GM15510 (cell line): ENCODE data around the gene MSX1.

Experiments
- POLR2A ChIP-seq: IDR thresholded peaks from 3 replicates; pipeline ENCODE4 v1.6.1; 2011; ENCODE audit warnings: borderline replicate concordance; ENCODE audit not compliant: insufficient read length; ENCODE audit errors: extremely low read depth

MSX1 gene

GRCh38 chr4:4860600-4861389, 1.3 kb downstream of the MSX1 start:
- no peak for TF ChIP-seq POLR2A

DNA sequence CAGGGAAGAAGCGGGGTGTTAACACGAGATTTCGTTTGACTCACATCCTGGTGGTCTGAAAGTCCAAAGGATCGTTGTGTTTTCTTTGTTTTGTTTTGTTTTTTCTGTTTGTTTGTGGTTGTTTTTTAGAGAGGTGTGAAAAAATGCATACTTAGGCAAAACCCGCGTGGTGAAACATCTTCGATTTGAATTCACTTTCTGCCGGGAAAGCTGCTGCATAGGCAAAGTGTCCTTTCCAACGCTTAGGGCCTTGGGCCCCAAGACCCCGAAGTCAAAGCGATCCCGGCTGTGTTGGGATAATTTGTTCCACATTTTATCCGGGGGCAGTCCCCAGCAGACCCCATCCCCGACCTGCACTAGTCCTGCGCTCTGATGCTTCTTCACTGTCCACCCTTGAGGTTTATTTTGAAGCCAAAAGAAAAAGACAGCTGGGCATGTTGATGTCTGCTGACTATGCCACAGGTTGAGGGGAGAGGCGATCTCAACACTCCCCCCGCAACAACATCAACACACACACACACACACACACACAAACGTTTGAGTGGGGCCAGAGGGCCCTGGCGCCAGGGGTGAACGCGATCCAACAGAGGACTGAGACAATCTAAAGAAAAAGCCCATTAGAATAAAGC, 2.0 kb downstream of the MSX1 start:
- TF ChIP-seq POLR2A = no peak

DNA sequence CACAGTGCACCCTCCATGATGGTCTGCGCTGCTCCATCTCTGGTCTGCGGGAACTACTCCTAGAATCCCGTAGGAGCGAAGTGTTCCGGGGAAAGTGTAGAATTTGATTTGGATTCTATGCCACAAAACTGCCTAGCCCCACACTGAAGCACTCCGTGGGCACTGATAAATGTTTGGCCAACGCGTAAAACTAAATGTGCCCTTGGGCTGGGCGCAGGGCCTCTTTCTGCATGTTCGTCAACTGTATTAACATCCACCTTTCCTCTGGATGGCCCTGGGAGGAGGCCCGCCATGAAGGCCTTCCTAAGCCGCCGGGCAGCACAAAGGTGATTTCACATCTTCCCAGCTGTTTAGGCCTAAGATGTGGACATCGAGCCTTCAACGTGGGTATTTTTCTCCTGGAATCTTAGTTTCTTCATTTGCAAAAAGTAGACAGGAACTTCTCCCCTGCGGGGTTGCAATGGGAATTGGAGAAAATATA, 2.6 kb downstream of the MSX1 start:
- no peak for TF ChIP-seq POLR2A

DNA sequence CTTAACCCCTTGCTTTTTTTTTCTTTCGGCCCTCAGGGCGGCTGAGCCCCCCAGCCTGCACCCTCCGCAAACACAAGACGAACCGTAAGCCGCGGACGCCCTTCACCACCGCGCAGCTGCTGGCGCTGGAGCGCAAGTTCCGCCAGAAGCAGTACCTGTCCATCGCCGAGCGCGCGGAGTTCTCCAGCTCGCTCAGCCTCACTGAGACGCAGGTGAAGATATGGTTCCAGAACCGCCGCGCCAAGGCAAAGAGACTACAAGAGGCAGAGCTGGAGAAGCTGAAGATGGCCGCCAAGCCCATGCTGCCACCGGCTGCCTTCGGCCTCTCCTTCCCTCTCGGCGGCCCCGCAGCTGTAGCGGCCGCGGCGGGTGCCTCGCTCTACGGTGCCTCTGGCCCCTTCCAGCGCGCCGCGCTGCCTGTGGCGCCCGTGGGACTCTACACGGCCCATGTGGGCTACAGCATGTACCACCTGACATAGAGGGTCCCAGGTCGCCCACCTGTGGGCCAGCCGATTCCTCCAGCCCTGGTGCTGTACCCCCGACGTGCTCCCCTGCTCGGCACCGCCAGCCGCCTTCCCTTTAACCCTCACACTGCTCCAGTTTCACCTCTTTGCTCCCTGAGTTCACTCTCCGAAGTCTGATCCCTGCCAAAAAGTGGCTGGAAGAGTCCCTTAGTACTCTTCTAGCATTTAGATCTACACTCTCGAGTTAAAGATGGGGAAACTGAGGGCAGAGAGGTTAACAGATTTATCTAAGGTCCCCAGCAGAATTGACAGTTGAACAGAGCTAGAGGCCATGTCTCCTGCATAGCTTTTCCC, 3.4 kb downstream of the MSX1 start:
- TF ChIP-seq POLR2A = no peak

DNA sequence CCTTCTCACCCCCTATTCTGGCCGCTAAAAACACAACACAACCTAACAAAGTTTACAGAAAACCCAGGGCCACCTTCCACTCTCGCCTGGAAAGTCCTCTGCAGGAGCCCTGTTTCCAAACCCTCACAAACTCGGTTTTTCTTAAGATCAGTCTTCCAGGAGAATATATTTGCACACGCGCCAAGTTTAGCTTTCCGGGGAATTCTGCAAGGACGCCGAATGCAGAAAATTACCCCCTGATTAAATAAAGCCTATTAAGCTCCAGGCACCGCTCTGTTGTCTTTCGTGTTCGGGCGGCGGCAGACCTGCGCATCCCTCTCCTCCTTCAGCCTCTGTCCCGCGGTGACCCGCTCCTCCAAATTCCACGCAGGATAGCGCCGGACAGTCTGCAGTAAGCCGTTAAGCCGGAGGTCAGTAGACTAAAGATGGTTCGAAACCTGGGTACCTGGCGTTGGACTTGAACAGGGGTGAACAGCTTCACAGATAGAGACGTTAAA, 5.0 kb downstream of the MSX1 start:
- no peak for TF ChIP-seq POLR2A

DNA sequence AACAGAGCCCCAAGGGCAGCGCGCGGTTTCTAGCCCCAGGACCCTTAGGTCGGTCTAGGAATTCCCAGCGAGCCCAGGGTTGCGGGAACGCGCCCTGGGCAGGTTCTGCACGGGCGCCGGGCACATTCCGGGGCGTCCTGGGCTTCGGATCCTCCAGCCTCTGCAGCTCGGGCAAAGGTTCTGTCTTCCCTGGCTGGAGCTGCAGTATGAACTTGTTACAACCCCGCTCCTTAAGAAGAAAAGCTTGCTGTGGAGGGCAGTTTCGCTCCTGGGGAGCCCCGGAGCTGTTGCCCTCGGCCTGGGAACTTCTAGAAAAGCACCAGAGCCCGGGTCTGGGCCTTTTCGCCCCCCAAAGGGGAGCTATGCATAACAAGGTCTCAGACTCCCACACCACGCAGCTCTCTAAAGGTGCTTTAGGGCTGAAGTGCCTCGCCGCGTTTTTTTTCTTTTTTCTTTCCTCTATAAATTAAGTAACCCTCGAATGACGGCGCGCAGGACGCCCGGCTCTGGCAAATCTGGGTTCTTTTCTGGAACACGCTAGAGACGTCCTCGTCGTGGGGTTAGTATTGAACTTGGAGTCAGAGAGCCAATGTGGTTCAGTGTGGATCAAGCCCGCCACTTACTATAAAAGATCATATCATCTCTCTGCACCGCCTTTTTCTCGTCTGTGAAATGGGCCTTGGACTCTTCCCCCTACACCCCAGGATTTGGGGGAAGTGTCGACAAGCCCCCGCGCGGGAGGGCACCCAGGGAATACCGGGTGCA, 5.7 kb downstream of the MSX1 start:
- TF ChIP-seq POLR2A = no peak

- no peak for TF ChIP-seq POLR2A
Measured at GRCh38 chr4:4865705-4866123, 6.2 kb downstream of the MSX1 start.

DNA sequence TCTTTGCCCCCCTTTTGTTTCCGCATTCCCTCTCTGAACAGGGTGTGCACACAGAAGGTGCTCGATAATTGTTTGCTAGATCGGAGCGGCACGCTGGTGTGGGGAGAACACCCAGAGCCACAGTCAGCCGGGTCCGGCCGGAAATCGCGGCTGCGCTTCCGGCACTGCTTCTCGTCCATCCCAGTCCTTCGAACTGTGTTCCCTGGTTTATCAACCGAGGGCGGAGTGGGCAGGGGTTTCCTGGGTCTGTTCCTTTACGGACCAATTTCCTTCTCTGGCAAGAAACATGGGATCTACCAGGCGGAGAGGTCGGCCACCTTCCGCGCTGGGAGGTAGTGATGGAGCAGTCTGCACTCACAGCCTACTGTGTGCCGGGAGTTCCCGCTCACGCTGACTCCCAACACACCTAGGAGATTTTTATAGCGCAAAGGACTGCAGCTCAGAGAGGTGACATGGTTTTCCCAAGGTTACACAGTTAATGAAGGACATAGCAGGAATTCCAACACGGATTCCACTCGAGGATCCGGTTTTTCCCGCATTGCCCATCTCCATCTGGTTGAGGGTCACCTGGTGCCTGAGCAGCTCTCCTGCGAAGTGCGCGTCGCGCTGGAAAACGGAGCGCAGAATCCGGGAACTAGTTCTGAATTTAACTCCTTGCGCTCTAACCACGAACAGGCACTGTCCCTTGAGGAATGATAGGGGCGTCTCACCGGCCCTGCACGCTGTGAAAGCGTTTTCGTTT, 6.8 kb downstream of the MSX1 start:
- TF ChIP-seq POLR2A = no peak

- TF ChIP-seq POLR2A = no peak
Measured at GRCh38 chr4:4866866-4867374, 7.5 kb downstream of the MSX1 start.

DNA sequence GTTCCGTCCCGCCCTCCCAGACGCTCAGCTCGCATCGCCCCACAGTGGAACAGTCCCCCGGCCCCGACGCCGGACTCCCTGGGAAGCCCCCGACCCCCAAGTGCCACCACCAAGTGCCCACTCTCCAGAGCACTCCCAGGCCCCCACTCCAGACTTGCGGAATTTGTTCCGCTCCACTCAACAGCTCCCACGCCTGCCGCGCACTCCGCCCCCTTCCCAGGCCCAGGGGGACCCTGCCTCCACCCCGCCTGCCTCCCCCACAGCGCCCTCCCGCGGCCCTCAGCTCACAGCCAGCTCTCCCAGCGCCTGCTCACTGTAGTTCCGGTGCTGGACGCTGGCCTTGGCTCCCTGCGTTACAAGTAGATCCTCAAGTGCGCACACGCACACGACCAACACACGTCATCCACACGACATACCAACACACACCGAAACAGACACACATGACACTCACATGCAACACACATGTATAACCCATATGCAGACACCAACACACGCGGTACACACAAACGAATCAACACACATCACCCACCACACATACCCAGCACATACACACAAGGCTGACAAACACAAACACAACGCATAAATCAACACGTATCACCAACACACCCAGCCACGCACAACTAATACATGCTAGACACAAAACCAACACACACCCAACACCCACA, 8.0 kb downstream of the MSX1 start:
- no peak for TF ChIP-seq POLR2A

DNA sequence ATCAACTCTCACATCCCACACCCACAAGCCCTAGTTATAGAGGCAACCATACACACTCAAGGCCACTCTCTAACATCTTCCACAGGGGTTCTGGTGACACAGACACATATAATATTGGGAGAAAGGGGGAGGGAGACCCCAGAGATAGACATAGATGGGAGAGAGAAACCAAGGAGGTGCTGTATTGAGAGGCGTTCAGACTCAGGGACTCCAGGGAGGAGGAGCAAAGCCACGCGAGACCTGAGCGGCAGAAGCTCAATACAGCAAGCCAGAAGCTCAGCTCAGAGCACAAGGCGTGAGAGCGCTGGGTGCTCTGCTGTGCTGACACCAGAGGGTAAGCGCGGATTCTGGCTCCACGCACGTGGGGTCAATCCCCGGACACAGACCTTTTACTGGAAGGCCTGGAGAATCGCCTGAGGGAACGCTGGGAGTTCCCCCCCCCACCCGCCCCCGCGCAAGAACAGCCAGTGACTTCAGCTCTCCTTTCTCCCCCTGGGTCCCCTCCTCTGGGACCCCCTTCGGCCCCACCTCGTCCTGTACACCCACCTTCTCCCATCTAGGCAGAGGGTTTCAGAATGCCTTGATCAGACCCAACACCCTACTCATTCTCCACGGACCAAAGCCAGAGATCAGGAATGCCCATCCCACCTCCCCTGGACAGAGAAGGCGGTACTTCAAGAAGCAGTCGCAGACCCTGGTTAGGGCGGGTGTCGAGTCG, 8.7 kb downstream of the MSX1 start:
- no peak for TF ChIP-seq POLR2A

DNA sequence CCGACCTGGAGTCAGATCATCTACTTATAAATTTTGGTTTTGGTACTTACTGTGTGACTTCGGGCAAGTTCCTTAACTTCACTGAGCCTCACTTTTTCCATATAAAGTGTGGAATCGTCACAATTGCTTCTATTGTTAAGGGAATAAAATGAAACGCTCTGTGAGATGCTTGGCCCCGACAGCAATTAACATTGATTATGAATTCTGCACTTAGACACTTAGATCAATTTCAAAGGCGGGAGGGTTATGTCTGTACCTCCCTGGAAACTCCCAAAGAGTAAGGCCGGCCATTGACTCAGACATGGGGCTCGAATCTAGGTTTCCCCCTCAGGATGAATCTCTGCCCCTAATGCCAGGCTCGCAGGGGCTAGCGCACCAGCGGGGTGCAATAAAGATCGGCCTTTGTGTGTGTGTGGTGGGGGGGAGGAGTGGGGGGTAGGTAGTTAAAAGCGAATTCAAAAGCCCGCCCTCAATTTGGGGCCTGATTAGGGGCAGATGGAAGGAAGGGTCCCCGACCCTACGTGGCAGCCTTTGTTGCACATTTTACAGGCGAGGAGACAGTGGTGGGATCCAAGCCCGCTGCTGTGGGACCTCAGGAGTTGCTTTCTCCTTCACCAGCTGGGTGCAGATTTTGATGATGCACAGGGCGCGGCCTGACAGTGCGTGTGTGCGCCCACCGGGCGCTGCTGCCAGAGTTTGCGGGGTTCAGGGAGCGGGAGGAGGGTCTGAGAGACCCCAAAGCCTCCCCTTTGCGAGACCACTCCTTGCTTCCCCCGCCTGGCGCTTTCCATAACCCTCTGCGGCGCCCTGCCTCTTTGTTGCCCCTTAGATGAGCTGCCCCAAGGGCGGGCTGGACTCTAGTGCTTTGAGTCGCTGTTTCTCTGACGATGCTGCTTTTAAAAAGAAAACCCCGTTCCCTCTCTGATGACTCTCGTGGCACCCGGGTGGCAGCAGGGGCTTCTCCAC, 9.6 kb downstream of the MSX1 start:
- TF ChIP-seq POLR2A = no peak
